ENCODE results near the gene RITA1.
"Not testable (repeated sequence)": the region's sequence is repeated elsewhere in the genome, so short reads cannot be mapped to it uniquely, and the experiment has no call there.

Gene RITA1

DNA sequence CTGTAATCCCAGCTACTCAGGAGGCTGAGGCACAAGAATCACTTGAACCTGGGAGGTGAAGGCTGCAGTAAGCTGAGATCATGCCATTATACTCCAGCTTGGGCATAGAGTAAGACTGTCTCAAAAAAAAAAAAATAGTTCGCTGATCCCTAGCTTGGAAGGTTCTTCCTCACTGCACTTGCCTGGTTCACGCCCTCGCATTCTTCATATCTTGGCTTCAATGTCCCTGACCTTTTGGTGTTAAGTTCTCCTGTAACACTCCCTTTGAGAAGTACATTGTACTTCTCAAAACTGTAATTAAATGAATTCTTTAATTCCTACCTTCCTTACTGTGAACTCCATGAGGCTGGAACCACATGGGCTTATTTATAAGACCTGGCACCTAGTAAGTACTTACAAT is 19.3 kb downstream of the RITA1 start:
- DNase-seq, result no peak

GRCh38 chr12:113206802-113207201 is 21.3 kb downstream of the RITA1 start:
- DNase-seq, result not testable (repeated sequence)

DNA sequence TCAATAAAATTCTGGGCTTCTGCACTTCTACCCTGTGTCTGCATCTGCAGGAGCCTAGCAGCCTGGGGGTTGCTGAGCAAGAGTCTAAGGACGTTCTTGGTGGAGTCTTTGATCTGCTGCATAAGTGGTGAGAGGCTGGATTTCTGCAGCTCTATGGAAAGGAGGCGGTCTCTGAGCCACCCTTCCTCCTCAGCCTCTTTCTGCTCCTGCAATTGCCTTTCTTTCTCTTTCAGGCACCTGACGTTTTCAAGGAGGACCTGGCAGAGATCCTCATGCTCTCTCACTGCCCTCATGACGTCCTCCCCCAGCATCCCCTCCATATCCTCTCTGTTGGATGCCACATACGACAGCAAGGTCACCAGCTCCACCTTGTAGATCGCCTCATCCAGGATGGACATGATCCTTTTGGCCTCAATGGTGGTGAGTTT is 22.1 kb downstream of the RITA1 start:
- DNase-seq, result no peak

GRCh38 chr12:113208041-113208934 is 22.8 kb downstream of the RITA1 start:
- DNase-seq, result peak; percentile 70 to 77

DNA sequence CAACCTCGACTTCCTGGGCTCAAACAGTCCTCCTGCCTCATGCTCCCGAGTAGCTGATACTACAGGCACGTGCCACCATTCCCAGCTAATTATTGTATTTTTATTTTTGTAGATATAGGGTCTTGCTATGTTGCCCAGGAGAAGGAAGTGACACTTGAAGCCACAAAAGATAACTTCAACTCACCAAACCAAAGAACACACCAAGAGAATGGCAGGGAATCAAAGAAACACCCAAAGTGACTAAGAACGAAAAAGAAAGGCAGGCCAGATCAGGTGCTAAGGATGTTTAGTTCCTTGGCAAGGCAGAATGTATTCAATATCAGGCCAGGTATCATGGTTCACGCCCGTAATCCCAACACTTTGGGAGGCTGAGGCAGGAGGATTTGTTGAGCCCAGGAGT is 25.6 kb downstream of the RITA1 start:
- DNase-seq, result no peak

GRCh38 chr12:113214895-113215400 is 29.4 kb downstream of the RITA1 start:
- DNase-seq, result peak; percentile 91 to 97

- no peak for DNase-seq
These were observed 30.5 kb downstream of the RITA1 start for GRCh38 chr12:113216027-113216426.

DNA sequence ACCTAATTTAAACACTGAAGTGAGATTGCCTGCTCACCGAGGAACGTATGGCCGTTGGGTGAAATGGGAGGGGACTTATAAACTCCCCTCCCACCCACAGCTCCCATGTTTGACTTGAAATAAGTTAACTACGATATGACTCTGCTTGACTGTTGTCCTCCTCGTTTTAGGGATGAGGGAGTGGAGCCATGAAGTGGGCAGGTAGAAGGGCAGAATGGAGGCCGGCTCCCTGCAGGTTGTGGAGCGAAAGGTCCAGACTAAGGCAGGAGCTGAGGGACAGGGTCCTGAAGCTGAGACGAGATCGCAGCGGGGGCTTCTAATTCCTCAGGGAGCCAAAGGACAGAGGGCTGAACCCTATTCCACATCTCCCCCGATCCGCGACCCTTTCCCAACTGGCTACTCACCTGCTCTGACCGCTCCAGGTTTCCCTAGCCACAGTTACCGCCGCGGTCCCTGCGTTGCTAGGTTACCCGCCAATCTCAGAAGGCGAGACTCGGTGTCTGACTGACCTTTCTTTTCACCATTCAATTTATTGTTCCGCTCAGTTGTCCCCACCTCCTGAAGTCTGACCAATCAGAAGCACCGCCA is 35.2 kb downstream of the RITA1 start:
- DNase-seq, result no peak

GRCh38 chr12:113221181-113221996 is 35.9 kb downstream of the RITA1 start, which contains the start of gene TPCN1:
TPCN1 (plus strand) TSS chr12:113221464; CDS start chr12:113226853, 5,389 bp downstream.
- DNase-seq, result peak; percentile 100

DNA sequence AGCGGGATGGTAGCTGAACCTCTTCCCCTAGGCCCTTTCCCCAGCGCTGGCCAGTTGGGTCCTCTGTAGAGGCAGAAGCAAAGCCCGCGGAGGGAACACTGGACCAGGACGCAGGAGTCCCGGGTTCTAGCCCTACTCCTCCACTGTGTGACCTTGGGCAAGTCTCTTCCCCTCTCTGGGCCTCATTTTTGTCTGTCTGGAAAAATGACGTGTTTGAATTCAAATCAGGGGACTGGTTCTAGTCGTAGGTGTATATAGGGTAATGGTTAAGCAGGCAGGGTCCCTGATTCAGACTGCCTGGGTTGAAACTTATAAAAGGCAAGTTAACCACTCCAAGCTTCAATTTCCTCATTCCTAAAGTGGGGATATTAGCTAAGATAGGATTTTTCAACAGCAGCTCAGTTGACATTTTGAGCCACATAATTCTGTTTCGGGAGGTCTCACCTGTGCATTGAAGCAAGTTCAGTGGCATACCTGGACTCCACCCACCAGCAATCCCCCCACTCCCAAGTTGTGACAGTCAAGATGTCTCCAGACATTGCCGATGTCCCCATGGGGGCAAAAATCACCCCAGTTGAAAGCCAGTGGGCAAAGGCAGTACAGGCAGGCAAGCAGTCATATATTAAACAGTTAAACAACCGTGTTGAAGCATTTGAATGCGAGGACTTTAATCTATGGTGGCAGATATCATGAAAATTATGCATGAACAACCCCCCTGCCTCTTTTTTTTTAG is 36.6 kb downstream of the RITA1 start:
- peak in 1 of 2 donors; percentile 34 for DNase-seq

GRCh38 chr12:113222730-113223531 is 37.4 kb downstream of the RITA1 start:
- peak; percentile 33 to 50 for DNase-seq

DNA sequence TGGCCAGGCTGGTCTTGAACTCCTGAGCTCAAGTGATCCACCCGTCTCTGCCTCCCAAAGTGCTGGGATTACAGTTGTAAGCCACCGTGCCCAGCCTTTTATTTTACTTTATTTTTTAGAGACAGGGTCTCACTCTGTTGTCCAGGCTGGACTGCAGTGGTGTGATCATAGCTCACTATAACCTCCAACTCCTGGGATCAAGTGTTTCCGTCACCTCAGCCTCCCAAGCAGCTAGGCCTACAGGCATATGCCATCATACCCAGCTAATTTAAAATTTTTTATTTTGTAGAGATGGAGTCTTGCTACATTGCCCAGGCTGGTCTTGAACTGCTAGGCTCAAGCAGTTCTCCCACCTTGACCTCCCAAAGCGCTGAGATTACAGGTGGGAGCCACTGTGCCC is 39.4 kb downstream of the RITA1 start:
- DNase-seq, result no peak

DNA sequence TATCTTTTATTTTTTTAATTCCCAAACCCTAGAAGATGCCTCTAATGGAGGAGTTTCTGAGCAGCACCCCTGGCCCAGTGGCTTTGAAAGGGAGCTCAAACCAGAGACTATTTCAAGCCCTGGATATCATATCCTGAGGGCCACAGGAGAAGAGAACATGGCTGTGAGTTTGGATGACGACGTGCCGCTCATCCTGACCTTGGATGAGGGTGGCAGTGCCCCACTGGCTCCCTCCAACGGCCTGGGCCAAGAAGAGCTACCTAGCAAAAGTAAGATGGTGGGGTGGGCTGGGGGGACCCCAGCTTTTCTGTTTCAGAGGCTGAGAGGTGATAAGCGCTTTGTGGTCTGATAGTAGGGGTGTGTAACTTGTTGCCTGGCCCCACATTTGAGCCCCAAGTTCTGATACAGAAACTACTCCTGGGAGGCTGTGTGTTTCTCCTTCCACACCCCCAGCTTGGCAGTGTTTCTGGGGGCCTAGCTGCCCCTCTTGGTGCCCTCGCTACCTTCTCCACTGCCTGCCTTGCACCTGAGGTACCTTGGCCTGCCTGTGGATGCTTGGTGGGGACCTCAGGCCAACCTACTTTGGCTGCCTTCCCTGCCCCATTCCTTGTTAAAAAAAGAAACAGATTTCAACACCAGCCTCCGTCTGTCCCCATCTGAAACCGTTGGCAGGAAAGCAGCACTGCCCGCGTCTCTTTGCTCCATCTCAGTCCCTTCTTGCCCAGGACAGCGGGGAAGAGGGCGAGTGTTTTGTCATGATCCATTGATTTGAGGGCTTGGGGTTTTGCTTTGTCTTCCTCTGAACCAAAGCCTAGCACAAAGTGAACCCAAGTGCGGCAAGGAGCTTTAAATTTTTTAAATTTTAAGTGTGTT is 41.4 kb downstream of the RITA1 start:
- DNase-seq, result no peak

GRCh38 chr12:113227686-113228391 is 42.3 kb downstream of the RITA1 start:
- DNase-seq, result no peak

- DNase-seq, result no peak
These were observed 43.0 kb downstream of the RITA1 start for GRCh38 chr12:113228394-113229028.

DNA sequence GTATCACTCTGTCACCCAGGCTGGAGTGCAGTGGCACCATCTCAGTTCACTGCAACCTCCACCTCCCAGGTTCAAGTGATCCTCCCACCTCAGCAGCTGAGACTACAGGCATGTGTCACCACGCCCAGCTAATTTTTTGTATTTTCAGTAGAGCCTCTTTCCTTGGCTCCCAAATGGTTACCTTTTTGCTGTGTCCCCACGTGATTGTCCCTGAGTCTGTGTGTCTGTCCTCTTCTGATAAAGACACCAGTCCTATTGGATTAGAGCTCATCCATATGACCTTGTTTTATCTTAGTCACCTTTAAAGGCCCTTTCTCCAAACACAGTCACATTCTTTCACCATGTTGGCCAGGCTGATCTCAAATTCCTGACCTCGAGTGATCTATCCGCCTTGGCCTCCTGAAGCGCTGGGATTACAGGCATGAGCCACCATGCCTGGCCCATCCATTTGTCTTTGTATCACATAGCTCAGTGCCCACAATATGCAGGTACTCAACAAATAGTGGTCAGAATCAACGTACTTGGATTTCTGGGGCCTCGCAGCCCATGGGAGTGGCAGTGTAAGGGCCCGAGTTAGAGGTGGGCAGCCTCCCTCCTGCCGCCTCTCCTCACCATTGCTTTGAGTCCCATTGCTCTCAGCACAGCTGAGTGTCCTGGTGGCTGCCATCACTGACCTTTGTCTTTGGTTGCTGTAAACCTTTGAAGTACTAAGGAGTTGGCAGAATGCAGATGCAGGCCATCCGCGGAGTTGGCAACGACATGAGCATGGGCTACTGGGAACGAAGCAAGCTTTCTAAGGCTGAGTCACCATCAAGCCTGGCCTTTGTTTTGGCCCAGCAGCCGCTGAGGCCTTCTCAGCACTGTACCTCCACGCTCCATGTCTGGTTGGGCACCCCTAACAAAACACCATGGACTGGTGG is 45.1 kb downstream of the RITA1 start:
- DNase-seq, result no peak

DNA sequence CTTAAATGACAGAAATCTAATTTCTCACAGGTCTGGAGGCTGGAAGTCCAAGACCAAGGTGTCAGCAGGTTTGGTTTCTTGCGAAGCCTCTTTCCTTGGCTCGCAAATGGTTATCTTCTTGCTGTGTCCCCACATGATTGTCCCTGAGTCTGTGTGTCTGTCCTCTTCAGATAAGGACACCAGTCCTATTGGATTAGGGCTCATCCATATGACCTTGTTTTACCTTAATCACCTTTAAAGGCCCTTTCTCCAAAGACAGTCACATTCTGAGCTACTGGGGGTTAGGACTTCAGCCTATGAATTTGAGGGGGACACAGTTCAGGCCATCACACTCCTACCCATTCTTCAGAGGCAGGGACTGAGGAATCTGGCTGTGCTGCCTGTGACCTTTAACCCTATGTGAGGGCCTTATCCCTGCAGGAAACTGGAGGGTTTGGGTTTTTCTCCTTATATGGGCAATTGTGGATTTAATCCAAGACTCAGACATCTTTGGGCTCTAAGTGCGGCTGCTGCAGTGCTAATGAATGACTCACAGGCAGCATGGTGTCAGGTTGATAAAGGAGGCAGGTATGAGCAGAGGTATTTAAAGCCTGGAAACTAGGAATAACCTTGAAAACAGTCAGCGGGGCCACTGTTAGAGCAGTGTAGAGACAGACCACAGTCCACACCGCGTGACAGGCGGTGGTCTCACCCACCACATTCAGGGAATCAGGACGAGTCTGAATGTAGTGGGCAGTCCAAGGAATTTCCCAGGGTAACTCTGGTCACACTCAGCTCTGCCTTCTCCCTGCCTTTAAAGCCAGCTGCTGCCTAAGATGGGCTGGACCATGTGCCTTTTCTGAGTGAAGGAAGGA is 45.9 kb downstream of the RITA1 start:
- no peak for DNase-seq
